GM18873 (cell line): ENCODE results near the gene CTNNA3.
A peak's percentile ranks its signal among the peaks of the same experiment; 100 is the strongest.

Experiments used
- ATAC-seq: cut with Tn5 transposase; IDR thresholded peaks from one replicate; pipeline ENCODE4 v1.9.1; 2021; ENCODE audit warnings: mild to moderate bottlenecking, moderate library complexity, moderate number of reproducible peaks; ENCODE audit not compliant: unreplicated experiment, low FRiP score

CTNNA3 gene

DNA sequence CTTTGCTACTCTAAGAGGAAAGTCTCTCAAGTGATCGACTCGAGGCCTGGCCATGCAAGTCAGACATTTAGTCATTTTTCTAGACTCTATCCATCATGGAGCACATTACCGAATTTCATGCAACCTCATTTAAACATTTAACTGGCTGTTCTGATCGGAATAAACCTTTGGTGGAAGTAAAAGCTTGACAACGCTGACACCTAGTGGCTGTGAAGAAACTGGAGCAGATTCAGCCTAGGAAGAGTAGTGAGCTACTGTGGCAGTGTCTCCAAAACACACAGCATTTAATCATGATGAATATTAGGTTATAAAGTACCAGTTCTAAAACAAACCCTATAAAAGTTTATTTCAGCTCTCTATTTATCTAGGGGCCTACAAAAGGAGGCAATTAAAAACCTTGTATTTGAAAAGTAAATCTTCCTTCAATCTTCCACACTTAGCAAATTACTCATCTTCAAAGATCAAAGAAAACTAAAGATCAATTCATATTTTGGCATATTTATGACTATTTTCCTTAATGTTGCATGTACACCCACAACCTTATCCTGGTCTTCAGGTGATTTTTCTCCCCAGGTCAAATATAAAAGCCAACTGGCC, 175.0 kb downstream of the CTNNA3 start:
- ATAC-seq: peak; percentile 53

GRCh38 chr10:67519434-67519833, 176.6 kb downstream of the CTNNA3 start:
- no peak for ATAC-seq

GRCh38 chr10:67518756-67519155, 177.2 kb downstream of the CTNNA3 start:
- ATAC-seq: no peak

DNA sequence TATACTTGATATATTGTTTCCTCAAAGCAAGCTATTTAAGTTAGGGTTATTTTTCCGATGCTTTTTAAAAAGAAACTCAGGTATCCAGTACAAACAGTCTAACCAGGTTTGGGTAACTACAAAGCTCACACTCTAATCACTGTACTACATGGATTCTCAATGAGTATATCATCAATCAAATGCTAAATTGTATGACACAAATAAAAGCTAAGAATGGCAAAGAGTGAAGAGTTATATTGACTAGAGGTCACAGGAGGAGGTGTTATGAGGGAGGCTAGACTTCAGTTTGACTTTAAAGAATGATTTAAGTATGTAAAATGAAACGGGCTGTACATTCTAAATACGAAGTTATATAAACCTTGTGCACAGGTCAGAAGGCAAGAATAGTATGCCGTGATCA, 178.0 kb downstream of the CTNNA3 start:
- ATAC-seq: no peak

GRCh38 chr10:67506757-67507091, 189.3 kb downstream of the CTNNA3 start:
- ATAC-seq: no peak

DNA sequence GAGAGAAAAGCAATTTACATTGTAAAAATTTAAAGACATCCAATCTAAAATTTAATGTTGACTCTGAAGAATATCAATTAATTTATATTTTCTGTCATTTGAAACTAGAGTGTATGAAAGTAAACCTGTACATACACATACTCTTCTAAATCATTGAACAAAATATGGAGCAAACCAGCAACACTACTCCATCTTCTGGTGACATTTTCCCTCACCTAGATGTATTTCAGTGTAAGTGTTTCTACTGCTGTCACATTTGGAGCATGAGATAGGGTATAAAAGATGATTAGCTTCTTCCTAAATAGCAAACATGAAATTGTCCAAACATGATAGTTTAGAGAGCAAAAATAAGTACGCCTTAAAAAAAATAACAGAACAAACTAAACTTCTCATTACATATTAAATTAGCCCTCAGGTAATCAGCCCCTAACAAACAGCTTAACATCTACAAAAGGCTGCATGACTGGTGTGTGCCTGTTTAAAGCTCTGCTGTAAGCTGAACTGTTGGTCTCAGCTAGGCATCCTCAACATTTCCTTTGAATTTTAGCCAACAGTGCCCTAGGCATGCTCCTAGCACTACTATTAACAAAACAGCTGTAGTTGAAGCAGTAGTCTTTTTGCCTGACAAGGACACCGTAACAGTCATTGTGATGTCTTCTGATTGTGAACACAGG, 189.8 kb downstream of the CTNNA3 start:
- no peak for ATAC-seq

- no peak for ATAC-seq
Observed at GRCh38 chr10:67492317-67493019, 203.5 kb downstream of the CTNNA3 start.

DNA sequence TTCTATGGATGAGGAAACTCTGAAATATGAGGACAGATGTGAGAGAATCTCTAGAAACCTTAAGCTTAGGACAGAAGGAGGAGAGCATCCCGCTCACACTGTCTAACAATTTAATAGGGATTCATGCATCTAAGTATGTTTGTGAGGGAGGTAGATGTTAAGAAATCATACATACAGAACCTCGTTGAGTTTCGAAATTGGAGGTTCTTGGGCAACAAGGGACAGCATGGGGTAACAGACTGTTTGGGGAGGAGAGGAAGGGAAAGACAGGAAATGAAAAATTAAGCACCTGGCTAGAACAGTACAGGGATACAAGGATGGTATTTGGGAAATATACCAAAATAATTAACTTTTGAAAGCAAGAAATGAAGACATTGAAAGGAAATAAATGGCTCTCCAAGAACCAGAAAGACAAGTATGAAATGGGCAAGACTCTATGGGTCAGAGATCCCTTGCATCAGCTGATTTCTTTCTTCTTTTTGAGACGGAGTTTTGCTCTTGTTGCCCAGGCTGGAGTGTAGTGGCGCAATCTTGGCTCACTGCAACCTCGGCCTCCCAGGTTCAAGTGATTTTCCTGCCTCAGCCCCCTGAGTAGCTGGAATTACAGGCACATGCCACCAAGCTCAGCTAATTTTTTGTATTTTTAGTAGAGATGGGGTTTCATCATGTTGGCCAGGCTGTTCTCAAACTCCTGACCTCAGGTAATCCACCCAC, 207.9 kb downstream of the CTNNA3 start:
- ATAC-seq: no peak

DNA sequence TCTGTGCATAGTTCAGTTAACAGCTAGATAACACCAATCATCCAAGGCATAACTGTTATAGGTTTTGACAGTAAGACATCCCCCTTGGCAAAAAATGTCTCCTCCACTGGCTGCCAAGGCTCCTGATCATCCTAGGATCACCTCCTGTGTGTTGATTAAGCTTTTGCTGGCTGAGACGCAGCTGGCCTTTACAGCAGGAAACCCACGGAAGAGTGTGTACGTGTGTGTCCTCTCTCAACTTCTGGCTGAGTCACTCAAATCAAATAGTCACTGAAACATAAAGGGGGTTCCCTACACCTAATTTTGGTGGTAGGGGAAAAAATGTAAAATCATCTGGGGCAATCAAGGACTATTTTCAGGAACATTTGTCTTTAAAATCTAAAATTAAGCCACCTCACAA, 208.8 kb downstream of the CTNNA3 start:
- ATAC-seq: no peak

GRCh38 chr10:67477868-67478267, 218.1 kb downstream of the CTNNA3 start:
- ATAC-seq: no peak

GRCh38 chr10:67476201-67476600, 219.8 kb downstream of the CTNNA3 start:
- no peak for ATAC-seq

GRCh38 chr10:67473850-67474633, 222.0 kb downstream of the CTNNA3 start:
- no peak for ATAC-seq

GRCh38 chr10:67471022-67471421, 225.0 kb downstream of the CTNNA3 start:
- no peak for ATAC-seq

DNA sequence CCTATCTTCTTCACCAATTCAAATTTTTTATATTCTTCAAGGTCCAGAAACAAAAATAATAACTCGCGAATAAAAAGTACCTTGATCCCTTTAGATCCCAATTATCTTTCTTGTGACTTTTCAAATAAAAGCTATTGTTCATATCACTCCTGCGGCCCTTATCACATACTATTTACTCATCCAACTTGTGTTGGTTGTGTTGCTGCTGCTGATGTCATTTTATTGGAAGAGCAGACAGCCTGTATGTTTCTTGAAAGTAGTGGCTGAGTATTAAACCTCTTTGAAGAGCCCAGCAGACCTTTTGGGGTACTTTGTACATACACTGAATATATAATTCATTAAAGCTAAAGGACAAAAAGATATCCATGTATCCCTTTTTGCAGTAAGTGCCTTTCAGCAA, 231.7 kb downstream of the CTNNA3 start:
- no peak for ATAC-seq

DNA sequence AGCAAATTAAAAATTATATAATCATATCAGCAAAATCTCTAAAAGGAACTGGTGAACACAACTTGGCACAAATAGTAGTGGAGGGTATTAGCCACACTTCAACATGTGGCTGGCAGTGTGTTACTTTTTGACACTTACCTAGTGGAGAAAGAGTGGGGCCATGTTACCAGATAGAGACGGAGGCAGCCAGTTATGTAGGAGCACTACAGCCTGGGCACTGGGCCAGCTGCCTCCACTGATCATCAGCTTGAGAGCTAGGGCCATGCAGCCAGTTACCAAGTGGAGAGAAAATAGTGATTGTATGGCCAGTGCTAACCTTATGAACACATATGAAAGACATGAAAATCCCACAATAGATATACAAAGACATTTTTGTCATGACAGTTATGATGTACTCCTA, 243.1 kb downstream of the CTNNA3 start:
- ATAC-seq: no peak

- ATAC-seq: no peak
Observed at GRCh38 chr10:67438605-67439304, 257.2 kb downstream of the CTNNA3 start.

GRCh38 chr10:67433276-67433675, 262.7 kb downstream of the CTNNA3 start:
- no peak for ATAC-seq

DNA sequence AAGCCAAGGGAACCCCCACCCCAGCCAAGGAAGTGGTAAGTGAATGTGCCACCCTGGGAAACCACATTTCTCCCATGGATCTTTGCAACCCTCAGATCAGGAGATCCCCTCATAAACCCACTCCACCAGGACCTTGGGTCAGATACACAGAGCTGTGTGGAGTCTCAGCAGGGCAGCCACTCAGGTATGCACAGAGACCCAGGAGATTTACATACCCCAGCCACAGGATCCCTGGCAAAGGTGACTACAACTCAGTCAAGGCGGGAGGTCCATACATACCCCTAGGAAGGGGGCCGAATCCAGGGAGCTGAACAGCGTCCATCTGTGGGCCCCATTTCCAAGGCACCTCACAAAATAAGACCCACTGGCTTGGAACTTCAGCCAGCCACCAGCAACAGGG, 293.4 kb downstream of the CTNNA3 start:
- no peak for ATAC-seq

DNA sequence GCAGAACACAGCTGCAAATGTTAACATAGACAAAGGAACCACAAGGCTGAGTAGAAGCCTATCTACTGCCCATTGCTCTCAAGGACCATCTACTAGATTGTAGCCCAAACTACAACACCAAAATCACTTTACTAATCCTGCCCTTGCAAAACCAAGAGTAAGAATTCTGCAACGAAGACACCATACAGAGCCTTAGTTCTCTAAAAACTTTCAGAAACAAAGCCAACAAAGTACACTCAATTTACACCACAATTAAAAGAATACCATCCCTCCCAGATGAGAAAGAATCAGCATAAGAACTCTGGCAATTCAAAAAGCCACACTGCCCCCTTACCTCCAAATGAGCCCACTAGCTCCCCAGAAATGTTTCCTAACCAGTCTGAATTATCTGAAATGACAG, 294.3 kb downstream of the CTNNA3 start:
- ATAC-seq: no peak
